ENCODE results near the gene ASB18. TPM values are rescaled to one million over a fixed set of nuclear protein-coding genes. Genes with fewer than 3 reads are reported as not detected.

Gene ASB18
- total RNA-seq, 4 donors from 2014 or later = not detected

DNA sequence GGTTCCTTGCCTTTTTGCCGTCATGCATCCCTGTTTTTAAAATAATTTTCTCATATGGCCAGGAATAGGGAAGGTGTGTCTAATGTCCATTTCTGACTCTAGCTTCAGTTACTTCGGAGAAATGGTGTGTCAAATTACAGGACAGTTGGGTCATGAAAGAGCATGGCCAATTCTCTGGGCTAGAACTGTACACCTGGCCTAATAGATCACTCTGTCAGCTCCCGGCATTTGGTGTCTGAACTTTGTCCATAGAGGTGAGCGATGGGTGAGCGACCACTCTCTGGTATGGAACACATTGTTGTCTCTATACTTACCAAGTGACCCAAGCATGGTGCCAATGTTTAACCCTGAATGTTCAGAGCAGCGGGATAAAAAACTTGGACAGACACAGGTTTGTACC, 38.3 kb upstream of the ASB18 start:
- Histone ChIP-seq H3K27me3 (no peaks in the 10 kb centered on the region), H3K4me1 (no peaks in the 10 kb centered on the region), H3K4me3 (replicated peaks in 1 of 3) (no peak overlapping the region), H3K9me3 (no peaks in the 10 kb centered on the region), H3K27ac (no peak overlapping the region), H3K36me3 (no peaks in the 10 kb centered on the region)
- intact Hi-C loops (cut with DNase I) = no loop called here
- 87 to 91% methylated on average over 6 of the region's 6 CpGs for WGBS, 2 donors
- DNase-seq = no peak
- TF ChIP-seq, protein P1, sequence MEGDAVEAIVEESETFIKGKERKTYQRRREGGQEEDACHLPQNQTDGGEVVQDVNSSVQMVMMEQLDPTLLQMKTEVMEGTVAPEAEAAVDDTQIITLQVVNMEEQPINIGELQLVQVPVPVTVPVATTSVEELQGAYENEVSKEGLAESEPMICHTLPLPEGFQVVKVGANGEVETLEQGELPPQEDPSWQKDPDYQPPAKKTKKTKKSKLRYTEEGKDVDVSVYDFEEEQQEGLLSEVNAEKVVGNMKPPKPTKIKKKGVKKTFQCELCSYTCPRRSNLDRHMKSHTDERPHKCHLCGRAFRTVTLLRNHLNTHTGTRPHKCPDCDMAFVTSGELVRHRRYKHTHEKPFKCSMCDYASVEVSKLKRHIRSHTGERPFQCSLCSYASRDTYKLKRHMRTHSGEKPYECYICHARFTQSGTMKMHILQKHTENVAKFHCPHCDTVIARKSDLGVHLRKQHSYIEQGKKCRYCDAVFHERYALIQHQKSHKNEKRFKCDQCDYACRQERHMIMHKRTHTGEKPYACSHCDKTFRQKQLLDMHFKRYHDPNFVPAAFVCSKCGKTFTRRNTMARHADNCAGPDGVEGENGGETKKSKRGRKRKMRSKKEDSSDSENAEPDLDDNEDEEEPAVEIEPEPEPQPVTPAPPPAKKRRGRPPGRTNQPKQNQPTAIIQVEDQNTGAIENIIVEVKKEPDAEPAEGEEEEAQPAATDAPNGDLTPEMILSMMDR (IDR thresholded peaks at IDR 0.05) = no peak
- TF ChIP-seq POLR2A (IDR thresholded peaks at IDR 0.05) = no peak

DNA sequence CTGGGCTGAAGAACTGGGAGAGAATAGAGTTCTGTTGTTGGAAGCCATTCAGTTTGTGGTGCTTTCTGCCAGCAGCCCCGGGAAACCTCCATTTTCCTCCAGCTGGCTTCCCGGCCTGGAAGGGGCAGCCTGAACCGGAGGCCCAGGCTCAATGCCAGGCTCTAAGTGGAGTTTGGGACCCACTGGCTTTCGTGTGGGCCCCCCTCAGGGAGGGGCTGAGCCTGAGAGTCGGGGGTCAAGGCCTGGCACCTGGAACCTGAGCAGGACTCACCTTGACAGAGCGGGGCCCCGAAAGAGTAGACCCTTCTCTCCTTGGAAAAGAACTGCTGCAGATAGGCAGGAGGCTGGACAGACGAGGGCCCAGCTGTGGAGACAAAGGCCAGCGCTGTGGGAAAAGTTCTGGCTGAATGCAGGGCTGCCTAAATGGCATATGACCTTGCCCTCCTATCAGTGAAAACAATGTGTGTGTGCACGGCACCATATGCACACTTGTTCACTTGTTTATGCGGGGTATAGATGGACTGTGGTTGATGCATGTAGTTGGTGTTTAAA, 34.8 kb upstream of the ASB18 start:
- Histone ChIP-seq H3K9me3 (no peaks in the 10 kb centered on the region), H3K27me3 (no peaks in the 10 kb centered on the region), H3K36me3 (no peaks in the 10 kb centered on the region), H3K4me3 (replicated peaks in 1 of 3) (no peak overlapping the region), H3K4me1 (no peaks in the 10 kb centered on the region), H3K27ac (no peak overlapping the region)
- no peak for DNase-seq
- intact Hi-C loops (cut with DNase I) = no loop called here
- WGBS, 2 donors = 80 to 97% methylated on average over 7 to 9 of the region's 11 CpGs
- TF ChIP-seq, protein P1 (IDR thresholded peaks at IDR 0.05) = no peak
- no peak for TF ChIP-seq POLR2A (IDR thresholded peaks at IDR 0.05)

DNA sequence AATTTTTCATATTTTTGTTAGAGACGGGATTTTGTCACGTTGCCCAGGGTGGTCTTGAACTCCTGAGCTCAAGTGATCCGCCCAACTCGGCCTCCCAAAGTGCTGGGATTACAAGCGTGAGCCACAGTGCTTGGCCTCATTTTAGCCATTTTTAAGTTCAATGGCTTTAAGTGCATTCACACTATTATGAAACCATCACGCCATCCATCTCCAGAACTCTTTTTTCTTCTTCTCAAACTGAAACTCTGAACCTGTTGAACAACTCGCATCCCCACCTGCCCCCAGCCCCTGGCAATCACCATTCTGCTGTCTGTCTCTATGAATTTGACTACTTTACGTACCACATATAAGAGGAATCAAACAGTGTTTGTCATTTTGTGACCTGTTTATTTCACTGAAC, 31.3 kb upstream of the ASB18 start:
- Histone ChIP-seq H3K4me1 (no peaks in the 10 kb centered on the region), H3K27ac (no peak overlapping the region), H3K9me3 (no peaks in the 10 kb centered on the region), H3K27me3 (no peaks in the 10 kb centered on the region), H3K4me3 (replicated peaks in 1 of 3) (no peak overlapping the region), H3K36me3 (no peaks in the 10 kb centered on the region)
- TF ChIP-seq, protein P1 (IDR thresholded peaks at IDR 0.05) = no peak
- no peak for TF ChIP-seq POLR2A (IDR thresholded peaks at IDR 0.05)
- WGBS, 2 donors = 85 to 88% methylated on average over 8 of the region's 8 CpGs
- intact Hi-C loops (cut with DNase I) = no loop called here
- DNase-seq = no peak

DNA sequence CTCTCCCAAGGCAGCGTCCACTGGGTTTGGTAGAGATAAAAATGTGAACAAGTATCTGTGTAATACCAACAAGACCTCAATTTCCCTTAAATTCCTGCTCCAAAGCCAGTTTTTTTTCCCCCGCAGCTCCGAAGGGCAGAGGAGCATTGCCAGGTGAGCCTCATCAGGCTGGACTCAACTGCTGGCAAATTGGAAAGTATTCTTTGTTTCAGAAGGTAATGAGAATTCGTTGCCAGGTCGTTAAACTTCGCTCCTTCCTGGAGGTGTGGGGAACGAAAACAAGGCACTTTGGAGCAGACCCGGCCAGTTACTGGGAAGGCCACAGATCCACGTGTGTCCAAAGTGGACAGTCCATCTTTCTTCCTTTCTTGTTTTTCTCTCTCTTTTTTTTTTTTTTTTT, 30.4 kb upstream of the ASB18 start:
- TF ChIP-seq, protein P1 (IDR thresholded peaks at IDR 0.05) = no peak
- no peak for TF ChIP-seq POLR2A (IDR thresholded peaks at IDR 0.05)
- no peaks in the 10 kb centered on the region for H3K36me3 ChIP-seq
- H3K4me3 ChIP-seq (replicated peaks in 1 of 3) = no peak overlapping the region
- H3K4me1 ChIP-seq = no peaks in the 10 kb centered on the region
- WGBS, 2 donors = 85 to 86% methylated on average over 9 of the region's 9 CpGs
- H3K9me3 ChIP-seq = no peaks in the 10 kb centered on the region
- no peak overlapping the region for H3K27ac ChIP-seq
- H3K27me3 ChIP-seq = no peaks in the 10 kb centered on the region
- DNase-seq = no peak
- intact Hi-C loops (cut with DNase I) = no loop called here

DNA sequence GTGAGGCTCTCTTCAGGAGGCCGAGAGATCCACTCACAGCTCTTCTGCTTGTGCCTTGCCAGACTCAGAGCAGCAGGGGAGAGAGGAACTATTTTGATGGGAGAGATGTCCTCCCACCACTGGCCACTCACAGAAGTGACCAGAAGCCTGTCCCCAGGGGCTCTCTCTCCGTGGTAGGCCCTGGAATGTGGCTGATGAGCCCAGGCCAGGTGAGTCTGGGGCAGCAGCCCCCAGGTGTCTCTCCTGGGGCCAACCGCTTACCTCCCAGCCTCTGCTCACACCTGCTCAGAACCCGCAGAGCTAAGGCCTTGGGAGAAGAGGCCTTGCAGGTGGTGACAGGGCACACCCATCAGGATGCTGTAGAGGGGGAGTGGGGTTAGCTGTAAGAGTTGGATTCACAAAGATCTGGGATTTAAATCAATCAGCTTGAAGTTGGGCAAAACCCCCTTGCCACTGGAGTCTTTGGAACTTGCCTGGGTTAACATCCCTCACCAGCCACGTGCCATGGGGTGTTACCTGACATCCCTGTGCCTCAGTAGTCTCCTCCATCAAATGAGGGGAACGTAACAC, 29.1 kb upstream of the ASB18 start:
- TF ChIP-seq, protein P1 (IDR thresholded peaks at IDR 0.05) = no peak
- no peak for TF ChIP-seq POLR2A (IDR thresholded peaks at IDR 0.05)
- Histone ChIP-seq H3K4me3 (replicated peaks in 1 of 3) (no peak overlapping the region), H3K9me3 (no peaks in the 10 kb centered on the region), H3K27me3 (no peaks in the 10 kb centered on the region), H3K4me1 (no peaks in the 10 kb centered on the region), H3K27ac (no peak overlapping the region), H3K36me3 (no peaks in the 10 kb centered on the region)
- 89 to 100% methylated on average over 3 to 6 of the region's 6 CpGs for WGBS, 2 donors
- intact Hi-C loops (cut with DNase I) = no loop called here
- no peak for DNase-seq
